ENCODE data around the gene BST2. TPM values are rescaled to one million over a fixed set of nuclear protein-coding genes. Genes with fewer than 3 reads are reported as not detected.

BST2 gene
- total RNA-seq, 2 experiments from 2014 or later = 101 to 146 TPM

- no peaks in the 10 kb centered on the region for H3K36me3 ChIP-seq (ENCODE audit: insufficient read depth, low read length)
- H3K4me2 ChIP-seq (ENCODE audit: low read length) = no peak overlapping the region
- H3K79me2 ChIP-seq (ENCODE audit: insufficient read depth, low read depth, low read length) = no peaks in the 10 kb centered on the region
- no peaks in the 10 kb centered on the region for H3K9me2 ChIP-seq (ENCODE audit: insufficient read depth, low read length)
- no peaks in the 10 kb centered on the region for H3K4me1 ChIP-seq (ENCODE audit: insufficient read depth, low read length, poor library complexity, severe bottlenecking)
- H3K4me3 ChIP-seq (ENCODE audit: low read depth, low read length, poor library complexity, severe bottlenecking) = no peak overlapping the region
- no peak overlapping the region for H3K27ac ChIP-seq (ENCODE audit: low read depth, low read length, poor library complexity, severe bottlenecking)
- no peak for DNase-seq (ENCODE audit: low spot score)
- ChIA-PET CTCF (ENCODE audit: unreplicated experiment) (no interaction called here), POLR2A (interaction anchor here (0.7 to 1.0 kb wide), 2 partner anchors 9 to 20 kb away, joined by 3 to 12 read pairs; no protein-coding TSS in a partner anchor)
- intact Hi-C loops (cut with micrococcal nuclease; ENCODE audit: unreplicated experiment) = no loop called here
- no TSS peak for BruUV-seq (replicated peaks)
- TF ChIP-seq EZH2phosphoT487 (IDR thresholded peaks at IDR 0.05; ENCODE audit: borderline replicate concordance, low read depth, low read length) = no peak
- no peak for TF ChIP-seq CTCF (conservative IDR thresholded peaks at IDR 0.05; ENCODE audit: low read length)
- H2AFZ ChIP-seq (ENCODE audit: low read length) = no peak overlapping the region
- no peaks in the 10 kb centered on the region for H4K20me1 ChIP-seq (ENCODE audit: insufficient read depth, low read length)
- no peaks in the 10 kb centered on the region for H3K9me3 ChIP-seq (ENCODE audit: low read length)
Measured at GRCh38 chr19:17357724-17358123, 47.7 kb downstream of the BST2 start.

GRCh38 chr19:17357078-17357666 is 48.3 kb downstream of the BST2 start:
- BruUV-seq (replicated peaks) = no TSS peak
- ChIA-PET CTCF (ENCODE audit: unreplicated experiment) (no interaction called here), POLR2A (interaction anchor here (0.7 kb wide), 1 partner anchor 19 kb away, joined by 3 read pairs; no protein-coding TSS in a partner anchor)
- Histone ChIP-seq H4K20me1 (ENCODE audit: insufficient read depth, low read length) (no peaks in the 10 kb centered on the region), H3K9me2 (ENCODE audit: insufficient read depth, low read length) (no peaks in the 10 kb centered on the region), H3K27ac (ENCODE audit: low read depth, low read length, poor library complexity, severe bottlenecking) (no peak overlapping the region), H3K9me3 (ENCODE audit: low read length) (no peaks in the 10 kb centered on the region), H2AFZ (ENCODE audit: low read length) (no peak overlapping the region), H3K4me1 (ENCODE audit: insufficient read depth, low read length, poor library complexity, severe bottlenecking) (no peaks in the 10 kb centered on the region), H3K36me3 (ENCODE audit: insufficient read depth, low read length) (no peaks in the 10 kb centered on the region), H3K4me3 (ENCODE audit: low read depth, low read length, poor library complexity, severe bottlenecking) (no peak overlapping the region), H3K4me2 (ENCODE audit: low read length) (no peak overlapping the region), H3K79me2 (ENCODE audit: insufficient read depth, low read depth, low read length) (no peaks in the 10 kb centered on the region)
- DNase-seq (ENCODE audit: low spot score) = no peak
- TF ChIP-seq CTCF (conservative IDR thresholded peaks at IDR 0.05; ENCODE audit: low read length) = no peak
- intact Hi-C loops (cut with micrococcal nuclease; ENCODE audit: unreplicated experiment) = no loop called here

GRCh38 chr19:17353386-17353785 is 52.0 kb downstream of the BST2 start:
- H3K79me2 ChIP-seq (ENCODE audit: insufficient read depth, low read depth, low read length) = no peaks in the 10 kb centered on the region
- H3K4me1 ChIP-seq (ENCODE audit: insufficient read depth, low read length, poor library complexity, severe bottlenecking) = peaks cover 16% of the 10 kb centered on the region
- no peaks in the 10 kb centered on the region for H3K9me2 ChIP-seq (ENCODE audit: insufficient read depth, low read length)
- H4K20me1 ChIP-seq (ENCODE audit: insufficient read depth, low read length) = no peaks in the 10 kb centered on the region
- no peak overlapping the region for H3K4me2 ChIP-seq (ENCODE audit: low read length)
- H2AFZ ChIP-seq (ENCODE audit: low read length) = no peak overlapping the region
- H3K9me3 ChIP-seq (ENCODE audit: low read length) = no peaks in the 10 kb centered on the region
- ChIA-PET POLR2A (no interaction called here), CTCF (ENCODE audit: unreplicated experiment) (no interaction called here)
- intact Hi-C loops (cut with micrococcal nuclease; ENCODE audit: unreplicated experiment) = no loop called here
- no peak overlapping the region for H3K27ac ChIP-seq (ENCODE audit: low read depth, low read length, poor library complexity, severe bottlenecking)
- no peaks in the 10 kb centered on the region for H3K36me3 ChIP-seq (ENCODE audit: insufficient read depth, low read length)
- BruUV-seq (replicated peaks) = no TSS peak
- TF ChIP-seq EZH2phosphoT487 (IDR thresholded peaks at IDR 0.05; ENCODE audit: borderline replicate concordance, low read depth, low read length) (no peak), CTCF (conservative IDR thresholded peaks at IDR 0.05; ENCODE audit: low read length) (no peak)
- DNase-seq (ENCODE audit: low spot score) = no peak
- H3K4me3 ChIP-seq (ENCODE audit: low read depth, low read length, poor library complexity, severe bottlenecking) = no peak overlapping the region
